GM21786 (cell line): Measurements from ENCODE around the gene SCAPER.
"Not testable (repeated sequence)": the region's sequence is repeated elsewhere in the genome, so short reads cannot be mapped to it uniquely, and the experiment has no call there.

ENCODE experiments used
- ATAC-seq: cut with Tn5 transposase; IDR thresholded peaks from one replicate; pipeline ENCODE4 v1.9.1; 2021; ENCODE audit not compliant: unreplicated experiment

Gene SCAPER

DNA sequence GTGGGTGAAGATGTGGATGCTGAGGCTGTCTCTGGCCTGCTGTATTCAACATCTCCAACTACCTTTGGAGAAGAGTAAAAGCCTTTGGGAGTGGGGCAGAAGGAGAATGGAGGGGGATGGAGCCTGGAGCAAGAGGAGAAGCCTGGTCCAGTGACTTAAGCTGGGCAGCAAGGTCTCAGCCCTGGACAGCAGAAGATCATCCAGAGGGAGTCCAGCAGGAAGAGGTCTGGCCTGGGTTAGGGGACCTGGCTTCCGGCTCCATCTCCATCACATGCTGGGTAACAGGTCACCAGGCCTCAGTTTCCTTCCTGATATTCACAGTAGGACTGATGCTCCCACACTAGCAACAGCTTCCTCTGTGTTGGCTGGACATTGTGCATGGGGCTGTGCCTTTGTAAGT, 572.3 kb downstream of the SCAPER start:
- ATAC-seq = no peak

- ATAC-seq = no peak
Observed at GRCh38 chr15:76330080-76330680, 575.0 kb downstream of the SCAPER start.

DNA sequence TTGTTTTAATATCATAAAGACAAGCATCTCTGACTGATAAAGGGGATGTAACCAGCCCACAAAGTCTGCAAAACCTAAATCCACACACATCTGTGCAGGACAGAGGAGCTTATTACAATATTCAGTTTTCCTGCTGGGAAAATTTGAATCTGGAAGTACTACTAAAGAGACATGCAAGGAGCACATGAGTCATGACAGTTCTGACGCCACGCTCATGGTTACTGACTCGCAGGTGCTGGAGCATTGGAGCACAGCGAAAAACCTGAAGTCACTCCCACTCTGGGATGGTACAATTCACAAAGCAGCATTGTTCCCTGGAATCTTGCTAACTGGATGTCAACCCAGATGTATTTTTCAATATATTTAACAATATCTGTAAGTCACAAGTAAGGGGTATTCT, 576.2 kb downstream of the SCAPER start:
- no peak for ATAC-seq

GRCh38 chr15:76328106-76328696, 576.9 kb downstream of the SCAPER start:
- no peak for ATAC-seq

DNA sequence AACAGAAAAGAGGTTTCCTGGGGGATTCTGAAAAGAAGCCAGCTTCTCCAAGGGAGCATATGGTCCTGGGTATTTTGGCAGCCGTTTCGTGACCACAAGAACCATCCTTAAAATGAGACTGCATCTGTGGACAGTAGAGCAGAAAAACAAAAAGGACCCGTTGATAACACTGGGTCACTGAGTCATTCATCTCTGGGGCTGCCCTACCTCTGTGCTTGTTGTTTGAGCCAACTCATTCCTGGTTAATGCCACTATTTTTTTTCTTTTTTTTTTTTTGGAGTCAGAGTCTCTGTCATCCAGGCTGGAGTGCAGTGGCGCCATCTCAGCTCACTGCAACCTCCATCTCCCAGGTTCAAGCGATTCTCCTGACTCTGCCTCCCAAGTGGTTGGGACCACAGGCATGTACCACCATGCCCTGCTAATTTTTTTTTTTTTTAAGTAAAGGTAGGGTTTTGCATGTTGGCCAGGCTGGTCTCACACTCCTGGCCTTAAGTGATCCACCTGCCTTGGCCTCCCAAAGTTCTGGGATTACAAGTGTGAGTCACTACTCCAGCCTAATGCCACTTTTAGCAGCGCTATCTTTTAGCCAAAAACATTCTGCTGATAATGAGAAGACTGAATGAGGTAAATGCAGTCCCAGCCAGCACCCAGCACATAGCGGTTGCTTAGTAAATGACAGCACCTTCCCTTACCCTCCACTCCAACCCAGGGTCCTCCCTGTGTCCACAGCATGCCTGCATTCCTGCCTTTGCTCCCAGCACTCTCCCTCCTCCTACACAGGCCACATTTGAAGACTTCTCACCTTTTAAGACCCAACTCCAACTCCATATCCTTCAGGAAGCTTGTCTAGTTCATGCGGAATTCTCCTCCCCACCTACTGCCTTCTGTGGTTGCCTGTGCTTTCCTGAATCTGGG, 577.7 kb downstream of the SCAPER start:
- ATAC-seq = no peak

DNA sequence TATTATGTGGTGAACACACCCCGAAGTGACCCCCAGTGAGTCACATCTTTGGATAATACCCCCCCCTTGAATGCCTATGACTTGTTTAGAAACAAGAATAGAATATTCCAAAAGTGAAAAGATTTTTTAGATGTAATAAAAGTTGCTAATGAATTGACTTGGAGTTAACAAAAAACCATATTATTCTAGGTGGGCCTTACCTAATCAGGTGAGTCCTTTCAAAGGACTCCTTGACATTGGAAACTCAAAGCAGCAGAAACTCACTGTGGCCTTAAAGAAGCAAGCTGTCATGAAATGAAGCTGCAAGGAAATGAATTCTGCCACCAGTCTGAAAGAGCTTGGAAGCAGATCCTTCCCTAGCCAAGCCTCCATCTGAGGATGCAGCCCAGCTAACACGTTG, 579.4 kb downstream of the SCAPER start:
- no peak for ATAC-seq

GRCh38 chr15:76324066-76324465, 581.1 kb downstream of the SCAPER start:
- no peak for ATAC-seq

- no peak for ATAC-seq
Observed at GRCh38 chr15:76321602-76322001, 583.5 kb downstream of the SCAPER start.

GRCh38 chr15:76321171-76321570, 584.0 kb downstream of the SCAPER start:
- ATAC-seq = no peak

DNA sequence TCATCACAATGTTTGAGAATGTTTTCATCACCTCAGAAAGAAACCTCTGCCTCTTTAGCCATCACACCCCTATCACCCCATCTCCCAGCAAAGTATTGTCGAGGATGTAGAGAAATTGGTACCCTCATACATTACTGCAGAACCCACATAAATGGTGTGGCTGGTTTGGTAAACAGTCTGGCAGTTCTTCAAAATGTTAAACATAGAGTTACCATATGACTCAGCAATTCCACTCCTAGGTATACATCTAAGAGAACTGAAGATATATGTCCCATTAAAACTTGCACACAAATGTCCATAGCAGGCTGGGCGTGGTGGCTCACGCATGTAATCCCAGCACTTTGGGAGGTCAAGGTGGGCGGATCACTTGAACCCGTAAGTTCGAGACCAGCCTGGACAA, 585.1 kb downstream of the SCAPER start:
- no peak for ATAC-seq

DNA sequence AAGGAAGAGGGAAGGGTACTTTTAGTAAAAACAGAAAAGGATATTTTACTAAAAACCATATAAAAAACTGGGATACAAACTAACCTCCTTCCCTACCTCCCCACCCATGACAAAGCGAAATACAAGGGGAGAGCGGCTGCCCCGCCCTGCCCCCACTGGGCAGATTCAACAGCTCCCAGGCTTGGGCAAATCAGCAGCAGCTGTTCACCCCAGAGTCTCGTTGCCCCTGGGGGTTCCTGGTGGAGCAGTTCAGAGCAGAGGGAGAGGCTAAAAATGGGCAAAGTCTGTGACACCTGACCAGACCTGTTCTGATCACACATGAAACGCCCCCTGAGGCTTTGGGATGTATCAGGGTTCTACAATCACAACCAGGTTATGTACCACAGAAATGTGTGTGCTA, 591.4 kb downstream of the SCAPER start:
- ATAC-seq = no peak

DNA sequence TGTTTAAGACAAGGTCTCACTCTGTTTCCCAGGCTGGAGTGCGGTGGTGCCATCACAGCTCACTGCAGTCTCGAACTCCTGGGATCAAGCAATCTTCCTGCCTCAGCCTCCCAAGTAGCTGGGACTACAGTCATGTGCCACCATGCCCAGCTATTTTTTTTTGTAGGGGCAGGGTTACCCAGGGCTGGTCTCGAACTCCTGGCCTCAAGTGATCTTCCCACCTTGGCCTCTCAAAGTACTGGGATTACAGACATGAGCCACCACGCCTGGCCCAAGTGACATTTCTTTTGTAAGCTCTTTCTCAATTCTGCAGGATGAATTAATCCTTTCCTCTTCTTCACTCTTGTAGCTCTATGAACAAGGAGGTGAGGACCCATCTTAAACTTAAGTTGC, 592.0 kb downstream of the SCAPER start:
- ATAC-seq = not testable (repeated sequence)

DNA sequence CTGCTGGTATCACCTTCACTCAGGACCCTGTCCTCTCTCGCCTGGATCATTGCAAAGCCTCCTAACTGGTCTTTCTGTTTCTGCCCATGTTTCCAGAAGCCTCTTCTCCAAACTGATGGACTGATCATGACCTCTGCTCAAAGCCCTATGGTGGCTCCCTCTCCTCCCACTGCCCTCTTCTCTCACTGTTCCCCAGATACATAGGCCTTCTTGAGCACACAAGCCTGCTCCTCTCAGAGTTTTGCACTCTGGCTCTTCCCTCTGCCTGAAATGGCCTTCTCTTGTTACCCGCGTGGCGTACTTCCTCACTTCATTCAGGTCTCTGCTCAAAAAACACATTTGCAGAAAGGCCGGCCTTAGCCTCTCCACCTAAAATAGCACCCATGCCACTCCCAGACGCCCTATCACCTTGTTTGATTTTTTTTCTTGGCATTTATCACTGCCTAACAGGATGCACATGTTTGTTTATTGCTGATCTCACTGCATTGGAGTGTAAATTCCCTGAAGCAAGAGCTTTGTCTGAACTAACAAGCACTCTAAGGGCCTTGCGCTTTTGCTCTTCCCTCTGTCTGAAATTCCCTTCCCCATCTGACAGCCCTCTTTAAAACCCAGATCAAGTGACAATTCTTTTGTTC, 592.5 kb downstream of the SCAPER start:
- ATAC-seq = no peak

GRCh38 chr15:76311100-76311953, 593.8 kb downstream of the SCAPER start, which contains the start of gene ETFA:
Gene ETFA, minus strand, starts transcription at chr15:76311469. Its CDS starts 81 bp downstream, at chr15:76311388.
- peak; percentile 96 for ATAC-seq

DNA sequence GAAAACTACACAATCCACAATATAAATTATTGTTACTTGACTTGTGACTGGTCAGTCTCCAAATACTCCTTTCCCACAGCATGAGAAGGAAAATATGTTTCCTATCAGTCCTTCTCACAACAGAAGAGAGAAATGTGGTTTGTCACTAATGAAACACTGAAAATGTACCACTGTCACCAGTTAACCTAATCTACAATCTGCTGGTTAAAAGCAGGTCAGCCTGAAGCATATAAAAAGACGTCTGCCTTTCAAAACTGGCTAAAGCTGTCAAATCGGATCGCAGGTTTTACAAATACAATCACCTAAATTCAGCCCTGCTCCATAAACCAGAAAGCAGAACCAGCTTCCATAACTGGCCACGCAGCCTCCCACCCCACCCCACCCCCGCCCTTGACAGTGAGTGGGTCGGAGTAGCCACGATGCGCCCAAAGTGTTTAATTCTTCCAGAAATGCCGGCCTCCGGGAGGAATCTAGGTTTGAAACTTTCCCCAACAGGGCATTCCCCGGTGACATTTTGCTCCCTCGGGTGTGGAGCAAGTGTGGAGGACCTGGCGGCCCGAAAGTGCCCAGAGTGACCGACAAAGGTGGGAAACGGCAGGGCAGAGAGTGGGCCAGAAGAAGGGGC, 594.6 kb downstream of the SCAPER start:
- peak; percentile 23 for ATAC-seq

DNA sequence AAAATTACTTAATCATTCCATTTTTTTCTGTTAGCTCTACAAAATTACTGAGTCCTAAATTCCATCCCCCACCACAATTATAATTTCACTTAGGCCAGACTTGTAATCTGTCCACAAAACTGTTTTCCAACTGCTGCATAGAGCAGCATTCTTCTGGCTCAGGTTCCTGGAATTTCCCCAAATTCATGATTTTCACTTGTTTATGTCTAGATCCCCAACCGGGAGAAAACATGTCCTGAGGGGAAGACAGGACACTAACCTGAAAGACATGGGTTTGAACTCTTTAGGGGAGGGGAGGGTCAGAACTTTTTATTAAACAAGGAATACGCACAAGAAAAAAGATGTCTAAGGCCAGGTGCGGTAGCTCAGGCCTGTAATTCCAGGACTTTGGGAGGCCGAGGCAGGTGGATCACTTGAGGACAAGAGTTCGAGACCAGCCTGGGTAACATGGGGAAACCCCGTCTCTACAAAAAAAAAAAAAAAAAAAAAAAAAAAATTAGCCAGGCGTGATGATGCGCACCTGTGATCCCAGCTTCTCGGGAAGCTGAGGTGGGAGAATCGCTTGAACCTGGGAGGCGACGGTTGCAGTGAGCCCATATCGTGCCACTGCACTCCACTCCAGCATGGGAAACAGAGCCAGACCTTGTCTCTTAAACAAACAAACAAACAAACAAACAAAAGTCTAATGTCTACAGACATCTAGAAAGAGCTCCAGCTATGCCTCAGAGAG, 595.4 kb downstream of the SCAPER start:
- ATAC-seq = no peak

- ATAC-seq = no peak
Observed at GRCh38 chr15:76303909-76304308, 601.2 kb downstream of the SCAPER start.

GRCh38 chr15:76299786-76300185, 605.4 kb downstream of the SCAPER start:
- no peak for ATAC-seq

- no peak for ATAC-seq
Observed at GRCh38 chr15:76298986-76299385, 606.2 kb downstream of the SCAPER start.
